Prostate gland (tissue), 2 donors: ENCODE results near the gene PCP2. TPM values are rescaled to one million over a fixed set of nuclear protein-coding genes. Genes with fewer than 3 reads are reported as not detected.
"Not testable (repeated sequence)": the region's sequence is repeated elsewhere in the genome, so short reads cannot be mapped to it uniquely, and the experiment has no call there.

Experiments
- DNase-seq: peaks from one replicate; pipeline ENCODE4 v3.0.0-alpha.2; 2019; ENCODE audit warnings: low spot score
- H3K27ac ChIP-seq, 2 donors: fragments of 200-600 bp; sonication (generic); 2 replicates each; pipeline ENCODE4 v1.5.1; 2017 to 2019
- H3K27me3 ChIP-seq: fragments of 200-600 bp; sonication (generic); replicated peaks from 2 replicates; pipeline ENCODE4 v1.5.1; 2019; ENCODE audit not compliant: insufficient read depth
- H3K36me3 ChIP-seq, 2 donors: fragments of 200-600 bp; sonication (generic); 1 replicate in 1 of 2; 2 replicates in 1 of 2; pipeline versions ENCODE4 v1.5.1 to v1.8.1; 2017 to 2019
- H3K4me1 ChIP-seq: fragments of 200-600 bp; sonication (generic); replicated peaks from 2 replicates; pipeline ENCODE4 v1.5.1; 2019
- H3K4me3 ChIP-seq, 2 donors: fragments of 200-600 bp; sonication (generic); 2 replicates each; pipeline ENCODE4 v1.5.1; 2017 to 2019
- H3K9me3 ChIP-seq: fragments of 200-600 bp; sonication (generic); 2 replicates; pipeline ENCODE4 v1.5.1; 2017
- CTCF ChIP-seq, 4 experiments: fragments of 200-600 bp in 2 of 4; fragments of 450-650 bp in 2 of 4; sonication (generic) in 2 of 4; IDR thresholded peaks; 1 replicate in 3 of 4; 2 replicates in 1 of 4; pipeline ENCODE4 v1.5.1; 2016 to 2019; ENCODE audit warnings: antibody characterized with exemption in 4 of 4, mild to moderate bottlenecking in 2 of 4, moderate library complexity in 2 of 4
- POLR2A ChIP-seq: fragments of 450-650 bp; IDR thresholded peaks from one replicate; pipeline ENCODE4 v1.6.1; 2016; ENCODE audit warnings: antibody characterized with exemption, mild to moderate bottlenecking
- POLR2AphosphoS5 ChIP-seq: sonication (generic); formaldehyde crosslinking; IDR thresholded peaks from one replicate; pipeline ENCODE4 v1.6.1; 2017; ENCODE audit warnings: antibody characterized with exemption
- WGBS: methylation state at CpG from one replicate; pipeline ENCODE4 v1.1.5; 2018; 5-methylcytosine and 5-hydroxymethylcytosine counted together
- intact Hi-C: fragments of 100-400 bp; cut with DNase I; formaldehyde crosslinking; loops from one replicate; pipeline ENCODE4 v1.14.2; 2022
- total RNA-seq, 2 donors: library from RNA; depleted of rRNA; stranded (reverse); fragments of >200 nt; gene quantifications; one replicate each; pipeline ENCODE4 v1.1.0, GENCODE V29; 2016

The PCP2 gene
- total RNA-seq, 2 donors from 2014 or later, result 1.8 to 10.2 TPM

- Histone ChIP-seq H3K9me3 (no peaks in the 10 kb centered on the region), H3K27me3 (no peaks in the 10 kb centered on the region), H3K36me3 (no peaks in the 10 kb centered on the region), H3K4me3 (no peak overlapping the region), H3K4me1 (no peaks in the 10 kb centered on the region), H3K27ac (no peak overlapping the region)
- no peak for DNase-seq
- intact Hi-C loops, result no loop called here
- WGBS, result 92% methylated on average over 26 of the region's 26 CpGs
- TF ChIP-seq POLR2AphosphoS5 (no peak), POLR2A (no peak), CTCF (IDR thresholded peaks at IDR 0.05) (no peak)
Observed at GRCh38 chr19:7647156-7647555, 13.6 kb upstream of the PCP2 start.

DNA sequence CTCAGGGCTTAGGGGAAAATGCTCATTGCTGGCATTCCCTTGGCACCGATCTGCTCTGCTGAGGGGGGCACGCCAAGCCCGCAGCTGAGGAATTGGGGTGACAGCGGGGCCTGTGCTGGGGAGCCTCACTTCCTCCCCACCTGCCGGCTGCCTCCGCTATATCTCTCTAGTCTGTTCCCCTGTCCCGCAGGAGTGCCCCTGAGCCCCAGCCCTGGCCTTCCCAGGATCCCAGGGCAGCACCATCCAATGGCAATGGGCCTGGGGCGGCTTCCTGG is 12.8 kb upstream of the PCP2 start:
- H3K36me3 ChIP-seq, result no peaks in the 10 kb centered on the region
- DNase-seq, result no peak
- H3K27ac ChIP-seq, result no peak overlapping the region
- intact Hi-C loops, result no loop called here
- no peaks in the 10 kb centered on the region for H3K9me3 ChIP-seq
- H3K4me3 ChIP-seq, result no peak overlapping the region
- WGBS, result 83% methylated on average over 8 of the region's 8 CpGs
- TF ChIP-seq POLR2AphosphoS5 (no peak), POLR2A (no peak), CTCF (IDR thresholded peaks at IDR 0.05) (no peak)
- no peaks in the 10 kb centered on the region for H3K27me3 ChIP-seq
- H3K4me1 ChIP-seq, result no peaks in the 10 kb centered on the region

- no peak overlapping the region for H3K4me3 ChIP-seq
- 68% methylated on average over 20 of the region's 20 CpGs for WGBS
- TF ChIP-seq POLR2A (no peak), CTCF (IDR thresholded peaks at IDR 0.05) (no peak), POLR2AphosphoS5 (no peak)
- intact Hi-C loops, result no loop called here
- no peaks in the 10 kb centered on the region for H3K9me3 ChIP-seq
- no peaks in the 10 kb centered on the region for H3K36me3 ChIP-seq
- no peak overlapping the region for H3K27ac ChIP-seq
- H3K4me1 ChIP-seq, result no peaks in the 10 kb centered on the region
- DNase-seq, result no peak
- H3K27me3 ChIP-seq, result no peaks in the 10 kb centered on the region
Observed at GRCh38 chr19:7645656-7646425, 12.3 kb upstream of the PCP2 start.

- H3K27ac ChIP-seq, result no peak overlapping the region
- WGBS, result 91% methylated on average over 14 of the region's 14 CpGs
- H3K27me3 ChIP-seq, result no peaks in the 10 kb centered on the region
- TF ChIP-seq POLR2AphosphoS5, result no peak
- no peak for TF ChIP-seq CTCF (IDR thresholded peaks at IDR 0.05)
- TF ChIP-seq POLR2A, result no peak
- intact Hi-C loops, result no loop called here
- no peaks in the 10 kb centered on the region for H3K36me3 ChIP-seq
- no peaks in the 10 kb centered on the region for H3K4me1 ChIP-seq
- no peak overlapping the region for H3K4me3 ChIP-seq
- no peaks in the 10 kb centered on the region for H3K9me3 ChIP-seq
- no peak for DNase-seq
Observed at GRCh38 chr19:7645163-7645562, 11.6 kb upstream of the PCP2 start.

- Histone ChIP-seq H3K4me3 (no peak overlapping the region), H3K4me1 (no peaks in the 10 kb centered on the region), H3K27ac (no peak overlapping the region), H3K9me3 (no peaks in the 10 kb centered on the region), H3K36me3 (no peaks in the 10 kb centered on the region), H3K27me3 (no peaks in the 10 kb centered on the region)
- TF ChIP-seq CTCF (IDR thresholded peaks at IDR 0.05) (no peak), POLR2AphosphoS5 (no peak), POLR2A (no peak)
- WGBS, result 82% methylated on average over 4 of the region's 20 CpGs
- no peak for DNase-seq
- intact Hi-C loops, result no loop called here
Observed at GRCh38 chr19:7644550-7644877, 11.0 kb upstream of the PCP2 start.

- WGBS, result 64% methylated on average over 10 of the region's 10 CpGs
- H3K4me3 ChIP-seq, H3K27me3 ChIP-seq, DNase-seq, H3K27ac ChIP-seq, H3K36me3 ChIP-seq, H3K4me1 ChIP-seq, H3K9me3 ChIP-seq, intact Hi-C loops: not testable (repeated sequence)
Observed at GRCh38 chr19:7643629-7644549, 10.4 kb upstream of the PCP2 start.
